HG03280 (cell line): ENCODE data around the gene REG3A.

Experiments used
- ATAC-seq: cut with Tn5 transposase; IDR thresholded peaks from one replicate; pipeline ENCODE4 v1.9.1; 2021; ENCODE audit warnings: mild to moderate bottlenecking, moderate library complexity; ENCODE audit not compliant: unreplicated experiment

Gene REG3A

DNA sequence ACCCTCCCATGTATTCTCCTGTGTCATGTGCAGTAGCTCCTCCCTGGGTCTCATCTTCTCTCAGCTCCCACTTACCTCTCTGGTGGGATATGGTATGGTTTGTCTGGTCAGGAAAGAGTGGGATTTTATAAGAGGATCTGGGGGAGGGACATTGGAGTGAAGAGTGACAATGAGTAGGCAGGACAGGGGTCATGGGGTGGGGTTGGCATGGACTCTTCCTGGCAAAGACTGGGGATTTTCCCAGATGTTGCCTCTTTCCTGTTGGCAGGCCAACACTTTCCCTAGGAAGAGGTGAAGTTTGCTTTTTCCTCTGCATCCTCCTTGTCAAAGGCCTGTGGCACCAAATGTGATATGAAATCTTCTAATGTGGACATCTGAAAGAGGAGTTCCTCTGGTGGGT, at the start of gene REG3A:
TSS of gene REG3A (minus strand) at position 101 of the 400 bp plus-strand sequence. CDS start 348 bp downstream, outside the sequence.
- no peak for ATAC-seq

DNA sequence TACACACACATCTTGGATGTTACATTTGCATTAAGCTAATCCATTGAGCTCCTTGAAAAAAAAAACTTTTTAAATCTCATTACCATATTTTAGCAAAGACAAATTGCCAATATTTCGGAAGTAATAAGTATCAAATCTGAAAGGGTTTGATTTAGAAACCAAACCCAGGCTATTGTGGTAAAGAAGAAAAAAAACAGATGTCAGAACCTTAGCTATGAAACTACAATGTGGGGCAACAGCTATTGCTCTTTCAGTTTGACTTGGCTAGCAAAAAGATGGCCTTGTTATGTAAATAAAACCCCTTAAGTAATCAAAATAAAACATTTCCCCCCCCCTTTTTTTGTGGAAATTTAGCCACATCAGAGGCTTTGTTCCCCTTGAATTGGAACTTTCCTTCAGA, 41.2 kb upstream of the REG3A start:
- ATAC-seq: no peak

DNA sequence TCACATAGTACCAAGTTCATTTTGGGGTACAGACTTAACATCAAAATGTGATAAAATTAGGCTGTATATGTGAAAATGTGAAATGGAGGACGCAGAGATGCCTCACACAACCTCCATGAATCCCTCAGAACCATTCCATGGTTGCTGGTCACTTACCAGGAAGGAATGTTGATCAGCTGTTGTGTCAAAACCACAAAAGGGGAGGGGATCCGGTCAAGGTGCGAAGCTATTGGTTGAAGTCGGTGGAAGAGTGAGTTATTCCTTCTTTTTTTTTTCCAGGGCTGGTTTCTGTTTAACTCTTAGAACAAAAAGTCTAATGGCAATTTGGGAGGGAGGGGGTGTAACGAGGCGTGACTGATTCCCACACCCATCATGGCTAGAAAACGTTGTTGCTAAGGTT, 32.3 kb upstream of the REG3A start:
- no peak for ATAC-seq

DNA sequence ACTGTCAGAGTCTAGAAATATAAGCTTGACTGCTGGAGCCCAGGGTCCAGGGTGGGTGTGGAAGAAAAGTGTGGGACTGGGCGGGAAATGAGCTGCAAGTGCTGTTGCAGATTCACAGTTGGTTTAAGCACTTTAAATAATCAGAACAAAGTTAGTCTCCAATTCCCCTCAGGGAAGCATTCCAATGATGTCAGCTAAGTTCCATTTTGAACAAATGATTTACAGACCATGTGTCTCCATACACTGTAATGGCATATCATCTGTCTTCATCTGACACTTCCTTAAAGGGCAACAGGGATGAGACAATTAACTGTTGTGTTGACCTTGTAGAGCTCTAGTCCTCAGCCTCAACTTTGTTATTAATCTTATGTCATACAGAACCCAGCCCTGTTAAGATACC, 31.5 kb upstream of the REG3A start:
- no peak for ATAC-seq

- no peak for ATAC-seq
Observed at GRCh38 chr2:79189465-79189864, 29.9 kb upstream of the REG3A start.

GRCh38 chr2:79181617-79182016, 22.1 kb upstream of the REG3A start:
- no peak for ATAC-seq

GRCh38 chr2:79180092-79180491, 20.5 kb upstream of the REG3A start:
- ATAC-seq: no peak

- ATAC-seq: no peak
Observed at GRCh38 chr2:79179036-79179435, 19.5 kb upstream of the REG3A start.

GRCh38 chr2:79178076-79178674, 18.6 kb upstream of the REG3A start:
- ATAC-seq: no peak

GRCh38 chr2:79171348-79171958, 11.9 kb upstream of the REG3A start:
- no peak for ATAC-seq

DNA sequence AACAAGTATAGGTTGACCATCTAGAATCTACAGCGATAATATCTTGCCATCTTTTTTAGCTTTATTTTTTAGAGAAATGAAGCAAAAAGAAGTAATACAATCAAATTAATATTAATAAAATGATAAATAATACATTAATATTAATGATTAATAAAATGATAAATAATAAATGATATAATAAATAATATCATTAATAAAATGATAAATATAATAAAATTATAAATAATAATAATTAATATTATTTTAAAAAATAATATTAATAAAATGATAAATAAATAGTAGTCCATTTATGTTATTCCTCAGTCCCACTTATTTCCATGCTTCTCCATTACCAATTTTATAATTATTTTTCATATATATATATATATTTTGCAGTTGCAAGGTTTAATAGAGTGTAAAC, 3.2 kb upstream of the REG3A start:
- ATAC-seq: no peak

- ATAC-seq: no peak
Observed at GRCh38 chr2:79162132-79162531, 2.6 kb upstream of the REG3A start.

- no peak for ATAC-seq
Observed at GRCh38 chr2:79159030-79159429, 523 bp downstream of the REG3A start.

GRCh38 chr2:79155826-79156476, 3.6 kb downstream of the REG3A start:
- ATAC-seq: no peak

GRCh38 chr2:79139423-79139822, 20.1 kb downstream of the REG3A start:
- no peak for ATAC-seq

DNA sequence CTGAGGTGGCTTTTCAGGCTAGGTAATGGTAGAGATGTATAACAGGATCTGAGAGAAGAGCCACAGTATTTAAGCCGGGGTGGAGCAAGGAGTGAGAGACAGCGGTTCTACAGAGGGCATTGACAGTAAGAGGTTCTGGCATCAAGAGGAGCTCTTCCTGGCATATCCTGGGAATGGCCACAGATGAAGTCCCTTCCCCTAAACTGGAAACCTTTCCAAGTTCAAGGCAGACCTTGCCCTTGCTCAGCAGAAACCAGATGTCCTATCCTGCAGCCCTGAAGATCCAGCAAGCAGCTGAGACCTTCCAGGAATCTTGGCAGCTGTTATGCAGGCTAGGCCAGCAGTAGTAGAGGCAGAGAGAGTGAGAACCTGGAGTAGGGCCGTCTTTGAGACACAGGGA, 21.2 kb downstream of the REG3A start:
- ATAC-seq: no peak

DNA sequence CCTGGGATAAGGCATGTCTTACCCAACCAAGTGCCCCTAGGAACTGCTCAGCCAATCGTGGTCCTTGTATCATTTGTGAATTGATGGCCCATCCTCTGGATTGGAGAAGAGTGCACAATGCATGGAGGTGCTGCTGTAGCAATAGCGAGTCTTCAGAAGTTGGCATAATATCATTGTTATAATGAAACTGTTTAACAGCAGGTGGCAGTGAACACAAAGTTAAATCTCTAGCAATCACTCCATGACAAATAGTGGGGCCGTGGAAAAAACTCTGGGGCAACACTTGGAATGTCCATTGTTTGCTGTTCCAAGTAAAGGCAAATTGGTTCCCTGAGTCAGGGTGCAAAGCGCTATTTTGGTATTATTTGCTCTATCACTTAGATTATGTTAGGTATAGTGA, 27.9 kb downstream of the REG3A start:
- no peak for ATAC-seq

- no peak for ATAC-seq
Observed at GRCh38 chr2:79129804-79130203, 29.7 kb downstream of the REG3A start.

DNA sequence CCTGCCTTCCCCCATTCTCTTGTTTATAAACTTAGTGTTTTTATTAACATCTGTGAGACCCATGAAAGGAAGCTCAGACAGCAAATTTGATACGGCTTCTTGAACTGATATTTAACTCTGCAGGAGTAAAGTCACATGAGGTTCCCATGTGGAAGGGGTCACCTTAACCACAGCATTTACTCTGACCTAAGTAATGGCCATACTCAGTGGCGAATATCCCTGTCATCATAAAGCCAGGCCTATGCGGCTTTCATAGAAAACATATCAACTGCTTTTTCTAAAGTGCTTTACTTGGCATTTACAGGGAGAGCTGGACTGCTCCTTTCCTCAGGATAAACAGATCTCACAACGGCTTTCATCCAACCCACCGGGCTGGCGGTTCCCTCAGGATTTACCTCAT, 30.3 kb downstream of the REG3A start:
- ATAC-seq: no peak

DNA sequence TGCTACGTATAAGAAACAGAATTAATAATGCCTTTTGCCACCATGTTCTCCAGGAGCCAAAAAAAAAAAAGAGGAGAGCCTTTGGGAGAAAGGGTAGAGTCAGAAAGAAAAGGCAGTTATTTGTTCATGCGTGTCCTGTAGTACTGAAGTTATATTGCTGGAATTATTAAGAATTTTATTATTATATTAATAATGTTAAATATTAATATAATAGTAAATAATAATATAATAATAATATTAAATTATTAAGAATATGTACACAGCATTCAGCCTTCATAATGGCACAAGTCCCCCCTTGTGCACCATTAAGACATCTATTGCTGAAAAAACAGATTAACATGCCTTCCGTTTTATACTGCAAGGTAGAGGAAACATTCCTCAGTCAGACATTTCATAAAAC, 31.1 kb downstream of the REG3A start:
- no peak for ATAC-seq

DNA sequence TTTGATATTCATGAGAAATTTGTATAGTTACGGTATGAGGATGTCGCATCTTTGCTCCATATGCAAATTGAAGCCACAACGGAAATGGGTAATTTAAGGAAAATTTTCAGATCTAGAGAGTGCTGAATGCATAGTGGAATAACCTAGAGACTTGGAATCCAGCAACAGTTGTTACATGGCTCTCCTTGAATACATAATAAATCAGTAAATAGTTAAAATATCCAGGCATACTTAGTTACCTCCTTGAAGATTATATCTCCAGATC, 33.9 kb downstream of the REG3A start:
- no peak for ATAC-seq

GRCh38 chr2:79124907-79125720, 34.4 kb downstream of the REG3A start:
- no peak for ATAC-seq
